CD4-positive, alpha-beta T cell treated with Interleukin-10 for 1 hour (primary cell): ENCODE results near the gene CPPED1.

Source experiments
- DNase-seq: peaks from one replicate; pipeline ENCODE4 v3.0.0-alpha.2; 2020

CPPED1 gene

GRCh38 chr16:12678983-12679382 lies 124.7 kb downstream of the CPPED1 start:
- no peak for DNase-seq

- DNase-seq: no peak
Observed at GRCh38 chr16:12677502-12677901, 126.2 kb downstream of the CPPED1 start.

GRCh38 chr16:12675852-12676251 lies 127.8 kb downstream of the CPPED1 start:
- DNase-seq: no peak

- DNase-seq: no peak
Observed at GRCh38 chr16:12675046-12675445, 128.6 kb downstream of the CPPED1 start.

DNA sequence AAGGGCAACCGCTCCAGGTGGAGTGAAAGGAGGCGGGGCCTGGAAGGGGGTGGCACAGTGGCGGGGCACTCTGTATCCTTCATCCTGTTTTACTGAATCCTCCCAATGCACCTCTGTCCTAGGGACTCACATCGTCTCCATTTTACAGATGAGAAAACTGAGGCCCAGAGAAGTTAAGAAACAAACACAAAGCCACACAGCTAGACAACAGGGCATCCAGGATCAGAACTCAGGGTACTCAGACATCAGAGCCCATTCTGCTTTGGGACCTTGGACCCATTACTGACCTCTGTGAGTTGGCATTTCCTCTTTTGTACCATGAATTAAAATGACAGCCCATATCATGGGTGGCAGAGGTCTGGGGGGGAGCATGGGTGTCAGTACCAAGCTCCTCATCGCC lies 129.2 kb downstream of the CPPED1 start:
- no peak for DNase-seq

GRCh38 chr16:12674071-12674470 lies 129.6 kb downstream of the CPPED1 start:
- DNase-seq: no peak

- no peak for DNase-seq
Observed at GRCh38 chr16:12673466-12673865, 130.2 kb downstream of the CPPED1 start.

DNA sequence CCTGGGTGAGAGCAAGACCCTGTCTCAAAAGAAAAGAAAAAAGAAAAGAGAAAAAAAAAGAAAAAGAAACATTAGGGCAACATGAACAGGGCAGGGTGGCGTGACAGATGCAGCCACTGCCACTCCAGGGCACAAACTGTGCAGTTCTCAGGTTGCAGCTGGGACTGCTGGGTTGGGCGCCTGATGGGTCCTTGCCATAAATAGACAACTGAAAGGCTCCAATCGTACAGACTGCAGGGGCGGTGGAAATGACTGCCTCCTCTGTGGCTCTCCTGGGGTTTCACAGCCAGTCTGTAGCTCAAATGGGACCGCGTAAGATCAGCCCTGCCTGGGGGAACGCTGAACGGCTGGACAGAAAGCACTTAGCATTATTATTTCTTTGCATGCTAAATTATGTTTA lies 130.7 kb downstream of the CPPED1 start:
- DNase-seq: no peak

- no peak for DNase-seq
Observed at GRCh38 chr16:12669908-12670307, 133.8 kb downstream of the CPPED1 start.

- DNase-seq: no peak
Observed at GRCh38 chr16:12667909-12668308, 135.8 kb downstream of the CPPED1 start.

DNA sequence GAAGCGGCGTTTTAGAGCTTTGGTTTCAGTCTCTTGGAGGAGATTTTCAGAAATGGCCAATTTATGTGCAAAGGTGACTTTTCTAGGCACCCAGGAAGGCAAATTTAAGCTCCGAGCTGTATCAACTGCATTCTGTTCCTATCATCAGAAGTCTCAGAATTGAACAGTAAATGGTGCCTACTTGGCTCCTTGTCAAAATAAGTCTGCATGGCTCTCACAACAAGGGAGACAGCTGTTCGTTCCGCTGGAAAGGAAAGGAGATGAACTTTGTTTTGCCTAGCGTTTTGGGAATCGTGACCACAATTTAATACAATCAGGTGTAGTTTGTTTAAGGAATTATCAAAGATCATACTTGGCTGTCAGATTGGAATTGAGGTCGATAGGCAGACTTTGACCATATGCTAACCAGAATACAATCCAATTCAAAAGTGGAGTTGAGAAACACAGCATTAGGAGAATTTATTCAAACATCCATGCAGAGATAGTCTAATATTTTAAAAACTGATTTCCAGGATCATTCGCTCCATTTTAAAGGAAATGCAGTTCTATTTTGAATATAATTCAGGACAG lies 139.4 kb downstream of the CPPED1 start:
- no peak for DNase-seq

DNA sequence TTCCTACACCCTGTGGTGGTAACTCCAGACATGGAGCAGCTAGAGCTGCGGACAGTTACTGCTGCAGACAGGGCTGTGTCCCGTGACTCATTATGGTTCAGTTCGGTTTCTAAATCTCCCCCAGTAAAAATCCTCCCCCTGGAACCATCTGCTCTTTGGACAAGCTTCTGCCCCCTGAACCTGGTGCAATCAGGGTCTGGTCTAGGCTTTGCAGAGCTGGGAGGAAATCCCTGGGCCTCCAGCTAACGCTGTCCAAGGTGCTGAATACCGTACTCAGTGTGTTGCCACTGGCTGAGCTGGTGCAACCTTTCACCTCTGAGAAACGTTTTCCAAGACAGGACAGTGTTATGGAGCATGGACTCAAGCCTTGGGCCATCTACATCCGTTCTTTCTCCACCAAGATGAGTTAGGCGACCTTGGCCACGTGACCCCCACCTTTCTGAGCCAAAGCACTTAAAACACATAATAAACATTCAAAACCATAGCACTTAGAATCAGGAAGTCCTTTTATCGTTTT lies 142.0 kb downstream of the CPPED1 start:
- no peak for DNase-seq

DNA sequence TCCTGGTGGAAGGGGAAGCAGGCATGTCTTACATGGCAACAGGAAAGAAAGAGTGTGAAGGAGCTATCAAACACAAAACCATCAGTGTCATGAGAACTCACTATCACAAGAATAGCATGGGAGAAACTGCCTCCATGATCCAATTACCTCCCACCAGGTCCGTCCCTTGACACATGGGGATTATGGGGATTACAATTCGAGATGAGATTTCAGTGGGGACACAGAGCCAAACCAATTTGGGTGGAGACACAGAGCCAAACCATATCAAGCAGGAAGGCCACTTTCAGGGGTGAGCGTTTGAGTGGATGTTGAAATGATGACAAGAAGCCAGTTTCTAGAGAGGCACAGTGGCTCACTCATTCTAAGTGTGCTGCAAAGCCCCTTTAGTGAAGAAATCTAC lies 143.8 kb downstream of the CPPED1 start:
- no peak for DNase-seq

GRCh38 chr16:12658506-12658905 lies 145.2 kb downstream of the CPPED1 start:
- no peak for DNase-seq

DNA sequence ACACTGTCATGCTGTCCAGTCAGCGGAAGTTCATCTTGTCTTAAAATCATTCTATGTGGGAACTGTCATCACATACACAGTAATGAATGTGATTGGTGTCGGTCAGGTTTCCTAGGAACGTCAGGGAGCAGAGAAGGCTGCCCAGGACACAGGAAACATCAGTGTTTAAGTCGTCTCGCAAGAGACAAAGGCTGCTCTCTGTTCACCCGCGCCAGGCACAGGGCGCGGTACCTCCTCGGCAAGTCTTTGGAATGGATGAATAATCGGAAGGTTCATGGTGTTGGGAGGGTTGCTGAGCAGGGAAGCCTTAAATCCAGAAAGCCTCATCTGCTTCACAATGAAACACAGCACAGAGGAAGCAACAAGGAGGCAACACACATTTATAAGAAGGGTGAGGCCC lies 148.2 kb downstream of the CPPED1 start:
- DNase-seq: no peak

GRCh38 chr16:12653820-12654392 lies 149.8 kb downstream of the CPPED1 start:
- DNase-seq: no peak

GRCh38 chr16:12652924-12653323 lies 150.8 kb downstream of the CPPED1 start:
- no peak for DNase-seq

GRCh38 chr16:12651765-12652512 lies 151.7 kb downstream of the CPPED1 start:
- no peak for DNase-seq

DNA sequence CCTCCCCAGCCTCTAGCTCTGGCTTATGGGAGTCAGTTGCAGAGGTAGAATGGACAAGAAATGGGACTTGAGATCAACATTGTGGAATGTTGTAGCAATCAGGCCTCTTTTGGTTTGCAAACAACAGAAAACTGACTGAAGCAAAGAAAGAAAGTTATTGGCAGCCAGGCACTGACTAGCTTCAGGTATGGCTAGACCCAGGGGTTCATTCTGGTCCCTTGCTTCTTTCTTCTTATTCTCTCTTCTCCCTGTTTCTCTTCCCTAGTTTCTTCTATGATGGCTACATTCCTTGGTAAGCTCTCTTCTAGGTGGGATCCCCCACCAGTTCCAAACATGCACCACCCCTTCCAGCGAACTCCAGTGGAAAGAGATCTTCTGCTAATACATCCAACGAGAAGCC lies 154.3 kb downstream of the CPPED1 start:
- no peak for DNase-seq

GRCh38 chr16:12646490-12647274 lies 157.0 kb downstream of the CPPED1 start:
- peak; percentile 6 for DNase-seq

DNA sequence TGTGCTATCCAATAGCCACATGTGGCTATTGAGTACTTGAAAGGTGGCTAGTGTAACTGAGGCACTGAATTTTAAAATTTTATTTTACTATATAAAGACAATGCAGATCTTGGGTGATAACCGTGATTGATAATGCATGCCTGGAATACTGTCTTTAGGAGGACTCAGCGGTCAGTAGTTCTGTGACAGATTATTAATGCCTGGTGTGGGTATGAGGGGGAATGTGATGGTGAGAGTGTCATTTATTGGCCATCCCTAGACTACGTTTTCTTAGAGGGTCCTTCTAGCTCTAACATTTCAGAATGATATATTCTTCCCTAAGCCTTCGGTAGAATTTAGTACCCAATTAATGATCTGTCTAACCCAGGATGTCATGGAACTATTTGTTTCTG lies 157.6 kb downstream of the CPPED1 start:
- DNase-seq: no peak

GRCh38 chr16:12643034-12643455 lies 160.6 kb downstream of the CPPED1 start:
- no peak for DNase-seq

GRCh38 chr16:12639044-12639443 lies 164.6 kb downstream of the CPPED1 start:
- no peak for DNase-seq

- DNase-seq: no peak
Observed at GRCh38 chr16:12637002-12637401, 166.7 kb downstream of the CPPED1 start.
